Measurements from ENCODE around the gene SLC35G6.
"Not testable (repeated sequence)": the region's sequence is repeated elsewhere in the genome, so short reads cannot be mapped to it uniquely, and the experiment has no call there.

The SLC35G6 gene

DNA sequence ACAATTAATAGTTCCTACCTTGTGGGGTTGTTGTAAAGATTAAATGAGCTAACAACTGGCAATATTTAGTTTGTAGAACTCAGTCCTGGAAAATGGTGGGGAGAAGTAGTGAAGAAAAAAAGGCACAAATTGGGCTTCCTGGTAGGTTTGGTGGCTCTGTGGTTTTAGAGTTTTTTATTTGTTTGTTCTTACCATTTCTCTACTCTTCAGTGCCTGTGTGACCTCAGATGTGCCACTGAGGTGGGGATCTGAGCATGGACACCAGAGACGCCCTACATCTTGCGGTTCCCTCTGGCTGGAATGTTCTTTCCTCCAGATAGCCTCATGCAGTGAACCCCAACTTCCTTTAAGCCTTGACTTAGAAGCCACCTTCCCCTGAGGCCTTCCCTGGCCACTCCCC lies 9.5 kb upstream of the SLC35G6 start:
- Histone ChIP-seq H3K4me1 (ENCODE audit: control insufficient read depth, insufficient read depth, low read depth, low read length) (peaks cover 18% of the 10 kb centered on the region), H2BK15ac (ENCODE audit: low read depth, poor library complexity, severe bottlenecking) (no peak overlapping the region), H3K4ac (ENCODE audit: low read depth in 1 of 2, low read length in 2 of 2) (no peak overlapping the region), H3K4me2 (ENCODE audit: low read length, poor library complexity, severe bottlenecking) (no peak overlapping the region), H3K4me3 (ENCODE audit: insufficient read depth in 1 of 2, low read depth in 1 of 2, low read length in 2 of 2) (no peak overlapping the region), H2BK5ac (ENCODE audit: low read depth, low read length, poor library complexity, severe bottlenecking) (no peak overlapping the region), H2BK120ac (ENCODE audit: low read depth, low read length) (no peak overlapping the region), H3K79me1 (replicated peaks; ENCODE audit: low read length, poor library complexity, severe bottlenecking) (peaks cover 22% of the 10 kb centered on the region), H2AFZ (ENCODE audit: low read depth, low read length) (no peak overlapping the region), H3K23ac (ENCODE audit: low read length in 2 of 2) (no peak overlapping the region), H2BK12ac (ENCODE audit: low read length in 2 of 2) (no peak overlapping the region), H3K27ac (ENCODE audit: low read length, poor library complexity, severe bottlenecking) (no peak overlapping the region), H4K8ac (ENCODE audit: low read length) (peak overlapping the region; percentile 38), H3K9me3 (ENCODE audit: control insufficient read depth, low read length) (no peaks in the 10 kb centered on the region), H3K27me3 (ENCODE audit: control insufficient read depth in 1 of 2, insufficient read depth in 1 of 2, low read length in 2 of 2) (no peaks in the 10 kb centered on the region), H3K9ac (ENCODE audit: low read length) (no peak overlapping the region), H3K14ac (ENCODE audit: low read length in 2 of 2) (no peak overlapping the region), H3K18ac (ENCODE audit: low read depth in 1 of 2, low read length in 2 of 2) (no peak overlapping the region), H4K91ac (ENCODE audit: low read length) (no peak overlapping the region), H3K36me3 (ENCODE audit: control insufficient read depth in 1 of 2, insufficient read depth in 2 of 2, low read depth in 1 of 2, low read length in 2 of 2) (peaks cover 17 to 20% of the 10 kb centered on the region in 2 experiments), H2AK5ac (ENCODE audit: low read length, severe bottlenecking) (no peak overlapping the region)
- 97% methylated on average over 2 of the region's 2 CpGs for WGBS
- DNase-seq: no peak

DNA sequence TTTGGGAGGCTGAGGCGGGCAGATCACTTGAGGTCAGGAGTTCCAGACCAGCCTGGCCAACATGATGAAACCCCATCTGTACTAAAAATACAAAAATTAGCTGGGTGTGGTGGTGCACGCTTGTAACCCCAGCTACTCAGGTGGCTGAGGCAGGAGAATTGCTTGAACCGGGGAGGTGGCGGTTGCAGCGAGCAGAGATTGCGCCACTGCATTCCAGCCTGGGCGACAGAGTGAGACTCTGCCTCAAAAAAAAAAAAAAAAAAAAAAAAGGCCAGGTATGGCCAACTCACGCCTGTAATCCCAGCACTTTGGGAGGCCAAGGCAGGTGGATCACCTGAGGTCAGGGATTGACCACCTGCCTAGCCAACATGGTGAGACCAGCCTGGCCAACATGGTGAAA lies 6.5 kb upstream of the SLC35G6 start:
- DNase-seq; H2BK120ac ChIP-seq (ENCODE audit: low read depth, low read length); H3K18ac ChIP-seq (ENCODE audit: low read depth in 1 of 2, low read length in 2 of 2): not testable (repeated sequence)

DNA sequence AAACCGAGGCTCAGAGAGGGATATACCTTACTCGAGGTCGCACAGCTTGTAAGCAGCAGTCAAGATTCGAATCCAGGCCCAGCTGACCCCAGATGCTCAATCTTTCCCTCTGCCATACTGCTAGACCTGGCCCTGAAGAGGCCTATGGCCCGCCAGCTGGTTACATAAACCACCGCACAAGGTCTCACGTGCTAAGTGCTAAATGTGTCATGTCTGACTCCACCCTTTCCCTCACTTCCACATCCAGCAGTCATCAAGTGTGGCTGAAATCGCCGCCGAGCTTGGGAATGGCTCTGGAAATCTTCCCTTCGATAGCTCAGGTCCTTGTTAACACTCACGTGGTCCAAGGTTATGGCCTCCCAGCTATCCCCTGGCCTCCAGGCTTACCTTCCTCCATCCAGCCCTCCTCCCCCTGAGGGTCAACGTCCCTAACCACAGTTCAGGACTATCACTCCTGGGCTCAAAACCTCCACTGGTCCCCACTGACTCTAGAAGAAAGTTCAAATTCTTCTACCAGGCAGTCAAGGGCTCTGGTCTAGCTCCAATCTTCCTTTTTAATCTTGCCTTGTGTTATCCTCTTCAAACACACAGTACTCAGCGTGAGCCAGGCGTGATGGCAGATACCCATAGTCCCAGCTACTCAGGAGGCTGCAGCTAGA lies 5.4 kb upstream of the SLC35G6 start:
- Histone ChIP-seq H3K27ac (ENCODE audit: low read length, poor library complexity, severe bottlenecking) (peak overlapping the region; percentile 28), H2AFZ (ENCODE audit: low read depth, low read length) (no peak overlapping the region), H3K23ac (ENCODE audit: low read length in 2 of 2) (no peak overlapping the region), H2BK12ac (ENCODE audit: low read length in 2 of 2) (peak overlapping the region in 1 of 2 experiments; percentile 49), H3K9ac (ENCODE audit: low read length) (peak overlapping the region; percentile 94), H3K36me3 (ENCODE audit: control insufficient read depth in 1 of 2, insufficient read depth in 2 of 2, low read depth in 1 of 2, low read length in 2 of 2) (peaks cover 0 to 5% of the 10 kb centered on the region in 2 experiments), H2BK5ac (ENCODE audit: low read depth, low read length, poor library complexity, severe bottlenecking) (no peak overlapping the region), H3K4me1 (ENCODE audit: control insufficient read depth, insufficient read depth, low read depth, low read length) (peaks cover 37% of the 10 kb centered on the region), H2BK120ac (ENCODE audit: low read depth, low read length) (no peak overlapping the region), H3K4ac (ENCODE audit: low read depth in 1 of 2, low read length in 2 of 2) (no peak overlapping the region), H3K14ac (ENCODE audit: low read length in 2 of 2) (peak overlapping the region in 1 of 2 experiments; percentile 68), H3K18ac (ENCODE audit: low read depth in 1 of 2, low read length in 2 of 2) (peak overlapping the region in 1 of 2 experiments; percentile 23), H3K79me1 (replicated peaks; ENCODE audit: low read length, poor library complexity, severe bottlenecking) (peaks cover 5% of the 10 kb centered on the region), H3K4me2 (ENCODE audit: low read length, poor library complexity, severe bottlenecking) (no peak overlapping the region), H3K27me3 (ENCODE audit: control insufficient read depth in 1 of 2, insufficient read depth in 1 of 2, low read length in 2 of 2) (no peaks in the 10 kb centered on the region), H3K9me3 (ENCODE audit: control insufficient read depth, low read length) (no peaks in the 10 kb centered on the region), H4K8ac (ENCODE audit: low read length) (no peak overlapping the region), H2BK15ac (ENCODE audit: low read depth, poor library complexity, severe bottlenecking) (no peak overlapping the region), H2AK5ac (ENCODE audit: low read length, severe bottlenecking) (peak overlapping the region; percentile 17), H3K4me3 (ENCODE audit: insufficient read depth in 1 of 2, low read depth in 1 of 2, low read length in 2 of 2) (peak overlapping the region in 1 of 2 experiments; percentile 90), H4K91ac (ENCODE audit: low read length) (no peak overlapping the region)
- WGBS: 91% methylated on average over 15 of the region's 15 CpGs
- DNase-seq: peak; percentile 54

More for the DNA sequence above, 6.5 kb upstream of the SLC35G6 start:
- not testable (repeated sequence) for H3K9me3 ChIP-seq (ENCODE audit: control insufficient read depth, low read length); H2AK5ac ChIP-seq (ENCODE audit: low read length, severe bottlenecking); H3K27ac ChIP-seq (ENCODE audit: low read length, poor library complexity, severe bottlenecking); H2BK5ac ChIP-seq (ENCODE audit: low read depth, low read length, poor library complexity, severe bottlenecking); H3K27me3 ChIP-seq (ENCODE audit: control insufficient read depth in 1 of 2, insufficient read depth in 1 of 2, low read length in 2 of 2); H2BK15ac ChIP-seq (ENCODE audit: low read depth, poor library complexity, severe bottlenecking); H2BK12ac ChIP-seq (ENCODE audit: low read length in 2 of 2); H3K23ac ChIP-seq (ENCODE audit: low read length in 2 of 2); H4K91ac ChIP-seq (ENCODE audit: low read length); H3K79me1 ChIP-seq (replicated peaks; ENCODE audit: low read length, poor library complexity, severe bottlenecking); H3K9ac ChIP-seq (ENCODE audit: low read length); H2AFZ ChIP-seq (ENCODE audit: low read depth, low read length); H3K36me3 ChIP-seq (ENCODE audit: control insufficient read depth in 1 of 2, insufficient read depth in 2 of 2, low read depth in 1 of 2, low read length in 2 of 2); H3K4me3 ChIP-seq (ENCODE audit: insufficient read depth in 1 of 2, low read depth in 1 of 2, low read length in 2 of 2); H3K4me2 ChIP-seq (ENCODE audit: low read length, poor library complexity, severe bottlenecking); H3K4ac ChIP-seq (ENCODE audit: low read depth in 1 of 2, low read length in 2 of 2); H3K14ac ChIP-seq (ENCODE audit: low read length in 2 of 2); H4K8ac ChIP-seq (ENCODE audit: low read length)
- H3K4me1 ChIP-seq (ENCODE audit: control insufficient read depth, insufficient read depth, low read depth, low read length): peaks cover 34% of the 10 kb centered on the region
- WGBS: 98% methylated on average over 8 of the region's 8 CpGs

DNA sequence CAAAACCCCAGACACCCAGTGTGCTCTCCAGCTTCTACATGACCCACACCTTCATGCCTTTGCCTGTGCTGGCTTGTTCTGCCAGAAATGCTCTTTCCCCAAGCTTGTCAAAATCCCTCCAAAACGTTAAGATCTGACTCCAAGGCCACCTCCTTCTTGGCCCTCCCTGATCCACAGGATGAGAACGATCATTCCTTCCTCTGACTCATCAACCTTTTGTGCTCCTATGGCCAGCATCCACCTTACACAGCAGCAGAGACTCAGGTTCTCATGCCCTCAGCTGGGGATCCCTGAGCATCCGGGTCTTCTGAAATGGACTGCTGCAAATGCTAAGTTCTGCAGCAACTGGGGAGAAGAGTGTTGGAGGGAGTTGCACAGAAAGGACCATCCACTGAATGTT lies 4.8 kb upstream of the SLC35G6 start:
- Histone ChIP-seq H2BK5ac (ENCODE audit: low read depth, low read length, poor library complexity, severe bottlenecking) (no peak overlapping the region), H3K14ac (ENCODE audit: low read length in 2 of 2) (no peak overlapping the region), H3K27me3 (ENCODE audit: control insufficient read depth in 1 of 2, insufficient read depth in 1 of 2, low read length in 2 of 2) (no peaks in the 10 kb centered on the region), H3K18ac (ENCODE audit: low read depth in 1 of 2, low read length in 2 of 2) (peak overlapping the region in 1 of 2 experiments; percentile 28), H2BK12ac (ENCODE audit: low read length in 2 of 2) (peak overlapping the region; percentile 49 to 63), H3K27ac (ENCODE audit: low read length, poor library complexity, severe bottlenecking) (no peak overlapping the region), H3K79me1 (replicated peaks; ENCODE audit: low read length, poor library complexity, severe bottlenecking) (peaks cover 3% of the 10 kb centered on the region), H3K4me2 (ENCODE audit: low read length, poor library complexity, severe bottlenecking) (no peak overlapping the region), H4K91ac (ENCODE audit: low read length) (no peak overlapping the region), H3K23ac (ENCODE audit: low read length in 2 of 2) (peak overlapping the region in 1 of 2 experiments; percentile 74), H2AK5ac (ENCODE audit: low read length, severe bottlenecking) (peak overlapping the region; percentile 17), H3K4me3 (ENCODE audit: insufficient read depth in 1 of 2, low read depth in 1 of 2, low read length in 2 of 2) (peak overlapping the region in 1 of 2 experiments; percentile 90), H3K9ac (ENCODE audit: low read length) (peak overlapping the region; percentile 94), H2BK120ac (ENCODE audit: low read depth, low read length) (no peak overlapping the region), H3K36me3 (ENCODE audit: control insufficient read depth in 1 of 2, insufficient read depth in 2 of 2, low read depth in 1 of 2, low read length in 2 of 2) (peaks cover 0 to 5% of the 10 kb centered on the region in 2 experiments), H2AFZ (ENCODE audit: low read depth, low read length) (no peak overlapping the region), H3K4ac (ENCODE audit: low read depth in 1 of 2, low read length in 2 of 2) (no peak overlapping the region), H3K4me1 (ENCODE audit: control insufficient read depth, insufficient read depth, low read depth, low read length) (peaks cover 37% of the 10 kb centered on the region), H3K9me3 (ENCODE audit: control insufficient read depth, low read length) (no peaks in the 10 kb centered on the region), H4K8ac (ENCODE audit: low read length) (no peak overlapping the region), H2BK15ac (ENCODE audit: low read depth, poor library complexity, severe bottlenecking) (no peak overlapping the region)
- 34% methylated on average over 3 of the region's 3 CpGs for WGBS
- peak; percentile 55 for DNase-seq

All from mesenchymal stem cell (in vitro differentiated cells and primary cell).